GM19240 (cell line): ENCODE results near the gene CTDP1.
"Not testable (repeated sequence)": the region's sequence is repeated elsewhere in the genome, so short reads cannot be mapped to it uniquely, and the experiment has no call there.

ENCODE experiments used
- DNase-seq: peaks from one replicate; pipeline ENCODE4 v3.0.0; 2011; ENCODE audit warnings: low spot score; ENCODE audit not compliant: insufficient read length

CTDP1 gene

DNA sequence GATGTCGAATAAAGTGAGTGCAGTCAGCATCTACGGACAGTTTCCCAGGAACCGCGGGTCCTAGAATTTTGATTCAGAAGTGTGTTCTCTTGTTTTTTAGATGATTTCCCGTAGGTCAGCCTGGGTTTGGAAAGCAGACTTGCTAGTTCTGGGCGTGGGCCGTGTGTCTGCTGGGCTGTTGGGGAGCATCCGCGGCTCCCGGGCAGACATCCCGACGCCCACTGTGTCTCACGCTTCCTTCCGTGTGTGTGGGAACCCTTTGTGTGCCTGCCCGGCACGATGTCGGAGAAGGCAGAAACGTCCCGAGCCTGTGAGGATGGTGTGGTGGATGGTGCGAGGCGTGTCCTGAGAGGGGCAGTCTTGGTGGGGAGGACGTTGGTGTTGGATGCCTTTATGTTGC lies 18.4 kb downstream of the CTDP1 start:
- no peak for DNase-seq

- no peak for DNase-seq
These were observed 19.2 kb downstream of the CTDP1 start for GRCh38 chr18:79698668-79699335.

DNA sequence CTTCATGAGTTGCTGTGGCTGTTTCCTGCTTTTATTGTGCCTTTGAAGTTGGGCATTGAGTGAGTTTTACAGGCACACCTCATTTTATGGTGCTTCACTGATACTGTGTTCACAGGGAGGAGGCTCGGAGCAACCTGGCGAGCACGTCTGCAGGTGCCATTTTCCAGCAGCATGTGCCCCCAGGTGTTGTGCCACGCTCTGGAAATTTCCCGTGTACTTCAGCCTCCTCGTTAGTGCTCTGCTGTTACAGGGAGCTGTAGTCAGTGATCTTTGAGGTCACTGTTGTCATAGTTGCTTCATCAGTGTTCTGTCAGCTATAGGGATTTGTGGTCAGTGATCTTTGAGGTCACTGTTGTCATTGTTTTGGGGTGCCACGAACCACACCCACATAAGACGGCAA lies 20.1 kb downstream of the CTDP1 start:
- no peak for DNase-seq

- DNase-seq: no peak
These were observed 23.3 kb downstream of the CTDP1 start for GRCh38 chr18:79702906-79703305.

DNA sequence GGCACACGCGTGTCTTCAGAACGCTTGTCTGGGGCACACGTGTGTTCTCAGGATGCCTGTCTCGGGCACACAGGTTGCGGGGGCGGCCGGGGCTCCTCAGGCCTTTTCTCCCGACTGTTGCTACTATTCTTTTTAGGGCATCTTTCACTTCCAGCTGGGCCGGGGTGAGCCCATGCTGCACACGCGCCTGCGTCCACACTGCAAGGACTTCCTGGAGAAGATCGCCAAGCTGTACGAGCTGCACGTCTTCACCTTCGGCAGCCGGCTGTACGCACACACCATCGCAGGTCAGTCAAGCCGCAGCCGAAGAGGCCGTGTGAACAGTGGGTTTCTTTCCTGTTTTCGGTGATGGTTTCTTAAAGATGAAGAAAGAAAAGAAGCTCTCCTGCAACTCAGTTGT lies 25.0 kb downstream of the CTDP1 start:
- no peak for DNase-seq

DNA sequence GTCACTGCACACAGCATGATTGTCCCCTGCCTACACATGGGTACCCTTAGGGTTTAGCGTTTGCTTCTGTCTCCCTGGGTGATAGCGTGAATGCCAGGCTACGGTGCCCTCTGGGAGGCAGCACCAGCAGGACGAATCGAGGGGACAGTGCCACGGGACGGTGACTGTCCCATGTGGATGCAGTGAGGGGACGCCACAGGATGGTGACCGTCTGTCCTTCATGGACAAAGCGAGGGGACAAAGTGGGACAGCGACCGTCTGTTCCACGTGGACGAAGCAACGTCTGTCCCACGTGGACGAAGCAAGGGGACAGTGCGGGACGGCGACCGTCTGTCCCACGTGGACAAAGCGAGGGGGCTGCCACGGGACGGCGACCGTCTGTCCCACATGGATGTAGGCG lies 25.7 kb downstream of the CTDP1 start:
- DNase-seq: no peak

GRCh38 chr18:79706006-79706405 lies 26.4 kb downstream of the CTDP1 start:
- DNase-seq: no peak

DNA sequence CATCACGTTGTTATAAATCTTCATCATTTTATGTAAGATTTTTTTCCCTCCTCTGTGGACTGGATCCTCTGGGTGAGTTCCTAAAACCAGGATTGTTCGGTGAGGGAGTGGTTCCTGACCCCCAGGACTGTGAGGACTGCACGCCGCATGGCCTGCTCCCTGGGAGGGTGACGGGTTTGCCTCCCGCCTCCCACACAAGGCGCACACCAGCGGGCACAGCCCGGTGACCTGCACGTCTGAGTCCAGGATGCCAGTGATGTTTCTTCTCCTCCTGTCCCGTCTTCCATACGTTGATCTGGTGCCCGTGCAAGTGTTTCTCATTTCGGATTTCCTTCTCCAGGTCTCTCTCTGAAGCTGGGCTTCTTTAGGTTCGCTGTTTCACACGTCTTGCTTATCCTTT lies 27.1 kb downstream of the CTDP1 start:
- no peak for DNase-seq

DNA sequence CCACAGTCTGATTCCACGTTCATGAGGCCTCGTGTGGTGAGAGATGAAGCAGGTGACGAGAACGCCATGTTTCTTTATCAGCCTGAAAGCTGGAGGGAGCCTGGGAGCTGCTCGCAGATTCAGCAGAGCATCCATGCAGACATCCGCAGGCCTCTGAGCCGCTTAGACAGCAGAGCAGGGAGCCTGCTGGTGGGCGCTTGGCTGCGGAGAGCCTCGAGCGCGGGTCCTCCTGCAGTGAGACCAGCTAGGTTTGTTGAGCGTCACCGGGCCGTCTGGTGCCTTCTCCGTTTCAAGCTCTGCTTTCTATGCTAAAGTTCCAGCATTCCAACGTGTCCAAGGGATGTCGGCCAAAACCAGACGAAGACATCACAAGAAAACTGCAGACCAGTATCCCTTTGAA lies 27.6 kb downstream of the CTDP1 start:
- DNase-seq: no peak

DNA sequence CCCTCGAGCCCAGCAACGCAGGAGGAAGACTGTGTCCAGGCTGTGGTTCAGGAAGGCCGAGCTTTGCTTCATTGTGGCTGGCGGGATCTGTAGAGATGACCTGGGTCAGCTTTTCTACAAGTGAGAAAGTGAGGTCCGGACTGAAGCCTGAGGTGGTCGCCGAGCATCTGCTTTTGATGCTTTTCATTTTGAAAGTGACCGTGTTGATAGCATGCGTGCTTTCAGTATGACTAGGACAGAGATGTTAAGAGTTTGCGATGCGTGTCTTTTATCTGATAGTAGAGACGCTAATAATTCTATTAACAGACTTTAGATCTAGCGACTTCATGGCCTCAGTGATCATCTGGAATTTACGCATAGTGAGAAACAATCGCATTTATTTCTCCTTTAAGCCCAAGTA lies 28.1 kb downstream of the CTDP1 start:
- no peak for DNase-seq

- no peak for DNase-seq
These were observed 28.8 kb downstream of the CTDP1 start for GRCh38 chr18:79708412-79708811.

GRCh38 chr18:79712206-79712857 lies 32.7 kb downstream of the CTDP1 start:
- DNase-seq: no peak

DNA sequence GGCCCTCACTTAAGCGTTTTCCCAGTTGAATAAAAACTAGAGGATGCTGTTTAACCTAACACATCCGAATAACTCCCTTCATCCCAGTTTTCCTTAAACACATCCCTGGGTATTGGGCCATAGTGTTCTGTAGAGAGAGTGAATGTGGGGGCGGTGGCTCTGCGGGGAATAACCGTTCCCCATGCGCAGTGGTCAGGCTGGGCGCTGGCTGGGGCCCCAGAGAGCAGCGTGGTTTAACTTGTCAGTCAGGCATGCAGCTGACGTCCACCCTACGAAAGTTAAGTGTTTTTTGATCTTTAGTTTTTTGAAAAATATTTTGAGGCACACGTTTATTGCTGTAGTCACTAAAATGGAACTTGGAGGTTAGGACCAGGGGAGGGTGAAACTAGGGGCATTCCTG lies 33.7 kb downstream of the CTDP1 start:
- DNase-seq: no peak

- no peak for DNase-seq
These were observed 35.1 kb downstream of the CTDP1 start for GRCh38 chr18:79714531-79715240.

GRCh38 chr18:79715280-79715679 lies 35.7 kb downstream of the CTDP1 start:
- DNase-seq: no peak

GRCh38 chr18:79717059-79717458 lies 37.5 kb downstream of the CTDP1 start:
- no peak for DNase-seq

GRCh38 chr18:79717555-79718074 lies 38.0 kb downstream of the CTDP1 start:
- DNase-seq: no peak

GRCh38 chr18:79718126-79718525 lies 38.5 kb downstream of the CTDP1 start:
- no peak for DNase-seq

DNA sequence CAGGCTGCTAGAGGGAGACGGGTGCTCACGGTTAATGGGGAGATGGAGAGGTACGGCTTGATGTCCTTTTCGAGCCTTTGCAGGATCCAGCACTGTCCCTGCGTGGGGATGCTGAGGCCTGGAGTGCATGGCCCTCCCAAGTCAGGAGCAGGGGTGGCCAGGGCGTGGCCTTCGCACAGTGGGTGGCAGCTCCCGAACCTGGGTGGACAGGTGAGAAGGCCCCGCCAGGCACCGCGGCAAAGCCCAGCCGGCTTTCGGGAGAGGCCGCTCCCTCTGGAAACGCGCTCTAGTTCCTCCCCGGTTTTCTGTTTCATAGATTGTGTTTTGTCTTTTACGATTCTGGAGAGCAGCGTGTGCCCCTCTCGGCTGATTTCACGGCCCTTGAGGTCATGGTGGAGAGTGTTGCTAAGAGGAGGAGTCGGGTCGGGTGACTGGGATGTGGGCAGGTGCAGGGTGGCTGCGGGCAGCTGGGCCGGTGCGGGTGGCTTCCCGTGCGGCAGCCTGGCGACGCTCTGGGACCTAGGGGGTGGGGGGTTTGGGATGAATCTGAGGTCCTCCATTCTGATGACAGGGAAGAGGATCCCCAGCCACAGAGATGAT lies 39.4 kb downstream of the CTDP1 start:
- DNase-seq: no peak

DNA sequence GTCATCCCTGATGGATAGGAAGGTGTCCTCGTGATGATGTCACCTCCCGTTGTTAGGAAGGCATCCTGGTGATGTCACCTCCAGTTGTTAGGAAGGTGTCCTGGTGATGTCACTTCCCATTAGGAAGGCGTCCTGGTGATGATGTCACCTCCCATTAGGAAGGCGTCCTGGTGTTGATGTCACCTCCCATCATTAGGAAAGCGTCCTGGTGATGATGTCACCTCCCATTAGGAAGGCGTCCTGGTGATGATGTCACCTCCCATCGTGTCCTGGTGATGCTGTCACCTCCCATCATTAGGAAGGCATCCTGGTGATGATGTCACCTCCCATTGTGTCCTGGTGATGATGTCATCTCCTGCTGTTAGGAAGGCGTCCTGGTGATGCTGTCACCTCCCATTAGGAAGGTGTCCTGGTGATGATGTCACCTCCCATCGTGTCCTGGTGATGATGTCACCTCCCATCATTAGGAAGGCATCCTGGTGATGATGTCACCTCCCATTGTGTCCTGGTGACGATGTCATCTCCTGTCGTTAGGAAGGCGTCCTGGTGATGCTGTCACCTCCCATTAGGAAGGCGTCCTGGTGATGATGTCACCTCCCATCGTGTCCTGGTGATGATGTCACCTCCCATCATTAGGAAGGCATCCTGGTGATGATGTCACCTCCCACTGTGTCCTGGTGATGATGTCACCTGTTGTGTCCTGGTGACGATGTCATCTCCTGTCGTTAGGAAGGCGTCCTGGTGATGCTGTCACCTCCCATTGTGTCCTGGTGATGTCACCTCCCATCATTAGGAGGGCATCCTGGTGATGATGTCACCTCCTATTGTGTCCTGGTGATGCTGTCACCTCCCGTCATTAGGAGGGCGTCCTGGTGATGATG lies 40.1 kb downstream of the CTDP1 start:
- not testable (repeated sequence) for DNase-seq

DNA sequence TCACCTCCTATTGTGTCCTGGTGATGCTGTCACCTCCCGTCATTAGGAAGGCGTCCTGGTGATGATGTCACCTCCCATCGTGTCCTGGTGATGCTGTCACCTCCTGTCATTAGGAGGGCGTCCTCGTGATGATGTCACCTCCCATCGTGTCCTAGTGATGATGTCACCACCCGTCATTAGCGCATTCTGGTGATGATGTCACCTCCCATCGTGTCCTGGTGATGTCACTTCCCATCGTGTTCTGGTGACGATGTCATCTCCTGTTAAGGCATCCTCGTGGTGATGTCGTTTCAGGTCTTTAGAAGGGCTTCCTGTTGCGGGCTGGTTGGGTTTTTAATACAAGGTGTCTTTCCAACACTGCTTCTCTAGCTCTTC lies 40.7 kb downstream of the CTDP1 start:
- DNase-seq: no peak
